ENCODE data around the gene CALN1.

The CALN1 gene

DNA sequence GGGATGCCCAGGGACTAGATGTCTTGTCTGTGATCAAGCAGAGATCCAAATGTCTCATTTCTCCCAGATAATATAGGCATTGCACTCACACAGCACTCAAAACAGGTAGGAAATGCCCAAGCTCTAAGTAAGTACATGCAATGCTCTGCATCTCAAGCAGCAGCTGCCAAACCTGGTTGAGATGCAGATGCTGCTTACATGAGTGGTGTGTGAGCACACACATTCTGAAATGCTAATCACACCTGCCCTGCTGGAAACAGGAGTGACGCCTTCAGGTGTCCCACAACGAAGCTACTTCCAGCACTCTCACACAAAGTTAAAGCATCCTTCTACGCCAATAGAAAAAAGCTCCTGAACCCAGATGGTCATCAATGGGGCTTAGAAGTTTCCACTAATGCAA is 132.9 kb downstream of the CALN1 start:
- Histone ChIP-seq H3K4me3 (replicated peaks; ENCODE audit: low read depth, low read length) (no peak overlapping the region), H3K36me3 (ENCODE audit: control insufficient read depth, insufficient read depth, low read length) (no peaks in the 10 kb centered on the region), H3K27me3 (replicated peaks; ENCODE audit: control insufficient read depth, insufficient read depth, low read length) (no peaks in the 10 kb centered on the region)
- no peak for DNase-seq (ENCODE audit: extremely low read depth, insufficient read length)
- TF ChIP-seq CTCF (IDR thresholded peaks at IDR 0.05; ENCODE audit: insufficient read depth, low read length, poor library complexity, severe bottlenecking) = no peak

DNA sequence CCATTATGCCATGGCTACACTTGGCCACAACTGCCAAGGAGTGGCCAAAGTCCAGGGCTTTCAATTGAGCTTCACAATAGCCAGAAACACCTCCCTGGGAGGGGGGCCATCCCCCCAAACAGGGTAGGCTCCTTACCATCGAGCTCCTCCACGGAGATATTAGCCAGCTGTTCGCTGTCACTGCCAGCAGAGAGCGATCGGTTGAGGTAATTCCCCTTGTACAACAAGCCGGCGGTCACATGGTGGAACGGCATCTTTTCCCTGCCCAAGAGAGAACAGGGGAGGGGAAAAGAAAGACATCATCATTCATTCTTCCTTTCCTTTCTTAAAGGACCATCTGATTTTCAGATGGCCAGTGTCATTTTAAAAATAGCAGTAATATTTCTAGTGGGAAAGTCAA is 133.6 kb downstream of the CALN1 start:
- H3K36me3 ChIP-seq (ENCODE audit: control insufficient read depth, insufficient read depth, low read length) = no peaks in the 10 kb centered on the region
- H3K27me3 ChIP-seq (replicated peaks; ENCODE audit: control insufficient read depth, insufficient read depth, low read length) = no peaks in the 10 kb centered on the region
- H3K4me3 ChIP-seq (replicated peaks; ENCODE audit: low read depth, low read length) = no peak overlapping the region
- DNase-seq (ENCODE audit: extremely low read depth, insufficient read length) = no peak
- no peak for TF ChIP-seq CTCF (IDR thresholded peaks at IDR 0.05; ENCODE audit: insufficient read depth, low read length, poor library complexity, severe bottlenecking)

DNA sequence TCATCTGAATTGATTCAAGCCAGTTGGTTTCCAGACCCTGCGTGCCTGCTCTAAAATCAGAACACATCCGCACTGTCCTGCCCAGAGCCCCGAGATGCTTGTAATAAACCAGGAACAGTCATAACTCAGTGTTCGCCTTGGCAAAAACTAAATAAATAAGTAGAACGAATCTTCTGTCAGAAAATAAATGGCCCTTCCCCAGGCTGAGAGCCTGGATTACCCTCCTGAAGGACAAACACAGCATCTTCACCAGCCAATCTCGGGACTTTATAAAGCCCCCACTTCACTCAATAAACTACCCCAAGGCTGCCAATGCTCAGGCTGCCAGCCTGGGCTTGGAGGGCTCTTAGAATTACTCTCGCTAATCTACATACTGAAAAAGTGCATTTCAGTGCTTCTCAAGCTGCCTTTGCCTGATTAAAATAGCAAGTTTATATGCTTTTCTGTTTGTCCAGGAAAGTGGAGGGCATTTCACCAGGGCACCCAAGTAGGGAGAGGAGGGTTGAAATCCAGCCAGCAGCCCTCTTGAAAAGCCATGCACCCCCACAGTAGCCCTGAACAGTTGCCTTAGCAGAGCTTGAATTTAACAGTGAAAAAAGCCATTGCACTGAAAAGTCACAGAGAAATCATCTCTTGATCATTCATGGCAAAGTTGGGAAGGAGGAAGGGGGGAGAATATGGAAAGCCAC is 136.6 kb downstream of the CALN1 start:
- DNase-seq (ENCODE audit: extremely low read depth, insufficient read length) = no peak
- H3K36me3 ChIP-seq (ENCODE audit: control insufficient read depth, insufficient read depth, low read length) = no peaks in the 10 kb centered on the region
- TF ChIP-seq CTCF (IDR thresholded peaks at IDR 0.05; ENCODE audit: insufficient read depth, low read length, poor library complexity, severe bottlenecking) = no peak
- no peak overlapping the region for H3K4me3 ChIP-seq (replicated peaks; ENCODE audit: low read depth, low read length)
- no peaks in the 10 kb centered on the region for H3K27me3 ChIP-seq (replicated peaks; ENCODE audit: control insufficient read depth, insufficient read depth, low read length)

DNA sequence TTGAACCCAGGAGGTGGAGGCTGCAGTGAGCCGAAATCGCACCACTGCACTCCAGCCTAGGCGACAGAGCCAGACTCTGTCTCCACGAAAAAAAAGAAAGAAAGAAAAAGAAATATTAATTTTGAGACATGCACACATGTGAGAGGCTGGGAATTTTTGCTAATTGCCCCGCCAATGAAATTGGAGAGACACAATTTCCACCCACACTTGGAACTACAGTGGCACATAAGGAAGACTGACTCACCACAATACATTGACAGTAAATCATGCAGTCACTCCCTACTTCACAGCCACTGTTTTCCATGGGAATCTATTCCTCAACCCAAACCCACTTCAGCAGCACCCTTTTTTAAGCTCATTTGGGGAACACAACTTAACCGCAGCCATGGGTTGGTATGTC is 139.7 kb downstream of the CALN1 start:
- Histone ChIP-seq H3K36me3 (ENCODE audit: control insufficient read depth, insufficient read depth, low read length) (no peaks in the 10 kb centered on the region), H3K27me3 (replicated peaks; ENCODE audit: control insufficient read depth, insufficient read depth, low read length) (no peaks in the 10 kb centered on the region), H3K4me3 (replicated peaks; ENCODE audit: low read depth, low read length) (no peak overlapping the region)
- no peak for TF ChIP-seq CTCF (IDR thresholded peaks at IDR 0.05; ENCODE audit: insufficient read depth, low read length, poor library complexity, severe bottlenecking)
- no peak for DNase-seq (ENCODE audit: extremely low read depth, insufficient read length)

DNA sequence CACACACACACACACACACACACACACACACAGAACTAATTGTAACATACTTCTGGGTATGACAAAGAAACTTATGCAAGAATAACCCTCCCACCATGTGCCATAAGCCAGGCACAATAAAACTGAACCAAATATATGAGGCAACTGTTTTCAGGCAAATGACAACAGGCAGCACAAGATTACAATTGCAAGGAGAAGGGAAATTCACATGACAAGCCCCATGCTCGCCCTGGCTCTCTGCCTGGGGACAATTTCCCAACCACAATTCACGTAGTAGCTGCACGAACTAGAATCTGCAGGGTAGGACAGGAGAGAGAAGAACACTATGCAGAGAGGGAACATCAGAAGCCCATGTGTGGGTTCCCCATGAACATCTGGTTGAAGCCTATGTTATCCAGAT is 143.3 kb downstream of the CALN1 start:
- H3K4me3 ChIP-seq (replicated peaks; ENCODE audit: low read depth, low read length) = no peak overlapping the region
- no peaks in the 10 kb centered on the region for H3K36me3 ChIP-seq (ENCODE audit: control insufficient read depth, insufficient read depth, low read length)
- DNase-seq (ENCODE audit: extremely low read depth, insufficient read length) = no peak
- H3K27me3 ChIP-seq (replicated peaks; ENCODE audit: control insufficient read depth, insufficient read depth, low read length) = no peaks in the 10 kb centered on the region
- no peak for TF ChIP-seq CTCF (IDR thresholded peaks at IDR 0.05; ENCODE audit: insufficient read depth, low read length, poor library complexity, severe bottlenecking)

DNA sequence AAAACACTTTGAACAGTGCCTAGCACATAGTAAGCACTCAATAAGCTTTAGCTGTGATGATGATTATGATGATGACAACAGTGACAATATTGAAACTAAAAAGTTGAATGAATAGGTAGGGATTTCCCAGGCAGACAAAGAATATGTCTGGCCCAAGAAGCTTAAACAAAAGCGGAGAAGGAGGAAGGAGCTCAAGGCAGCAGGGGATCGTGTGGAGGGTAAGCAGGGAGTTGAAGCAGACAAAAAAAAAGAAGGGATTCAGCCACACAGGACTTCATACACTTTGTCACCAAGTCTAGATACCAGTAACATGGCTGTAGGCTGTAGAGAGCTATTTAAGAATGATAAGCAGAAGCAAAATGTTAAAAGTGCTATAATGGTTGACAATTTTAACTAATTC is 144.0 kb downstream of the CALN1 start:
- H3K36me3 ChIP-seq (ENCODE audit: control insufficient read depth, insufficient read depth, low read length) = no peaks in the 10 kb centered on the region
- no peak for TF ChIP-seq CTCF (IDR thresholded peaks at IDR 0.05; ENCODE audit: insufficient read depth, low read length, poor library complexity, severe bottlenecking)
- H3K27me3 ChIP-seq (replicated peaks; ENCODE audit: control insufficient read depth, insufficient read depth, low read length) = no peaks in the 10 kb centered on the region
- no peak for DNase-seq (ENCODE audit: extremely low read depth, insufficient read length)
- H3K4me3 ChIP-seq (replicated peaks; ENCODE audit: low read depth, low read length) = no peak overlapping the region

Data from GM06990 (cell line).